Ishikawa (cell line): ENCODE data around the gene CALCB.

ENCODE experiments used
- CEBPB ChIP-seq: IDR thresholded peaks from 2 replicates; pipeline ENCODE4 v1.6.1; 2012
- CREB1 ChIP-seq: IDR thresholded peaks from 2 replicates; pipeline ENCODE4 v1.6.1; 2012; ENCODE audit warnings: low read depth
- EGR1 ChIP-seq: IDR thresholded peaks from 2 replicates; pipeline ENCODE4 v1.6.1; 2012
- EP300 ChIP-seq: IDR thresholded peaks from 2 replicates; pipeline ENCODE4 v1.6.1; 2012; ENCODE audit warnings: borderline replicate concordance
- FOXM1 ChIP-seq: IDR thresholded peaks from 2 replicates; pipeline ENCODE4 v1.6.1; 2012; ENCODE audit warnings: low read depth, borderline replicate concordance
- NFIC ChIP-seq: IDR thresholded peaks from 2 replicates; pipeline ENCODE4 v1.6.1; 2012
- RAD21 ChIP-seq: IDR thresholded peaks from 2 replicates; pipeline ENCODE4 v1.6.1; 2012; ENCODE audit warnings: low read depth
- TAF1 ChIP-seq: IDR thresholded peaks from 2 replicates; pipeline ENCODE4 v1.6.1; 2012; ENCODE audit warnings: low read depth, mild to moderate bottlenecking
- TCF12 ChIP-seq: IDR thresholded peaks from 2 replicates; pipeline ENCODE4 v1.6.1; 2012; ENCODE audit warnings: low read depth
- TEAD4 ChIP-seq: IDR thresholded peaks from 2 replicates; pipeline ENCODE4 v1.6.1; 2012
- YY1 ChIP-seq: IDR thresholded peaks from 2 replicates; pipeline ENCODE4 v1.6.1; 2012; ENCODE audit warnings: low read depth
- ZBTB7A ChIP-seq: IDR thresholded peaks from 2 replicates; pipeline ENCODE4 v1.6.1; 2012; ENCODE audit warnings: low read depth
- TF ChIP-seq, protein P1 (sequence below): IDR thresholded peaks from 2 replicates; pipeline ENCODE4 v1.6.1; 2012
- TF ChIP-seq, protein P2 (sequence below): IDR thresholded peaks from 2 replicates; pipeline ENCODE4 v1.6.1; 2012; ENCODE audit warnings: low read depth, mild to moderate bottlenecking
- TF ChIP-seq, protein P3 (sequence below): IDR thresholded peaks from 2 replicates; pipeline ENCODE4 v1.6.1; 2012

The CALCB gene

DNA sequence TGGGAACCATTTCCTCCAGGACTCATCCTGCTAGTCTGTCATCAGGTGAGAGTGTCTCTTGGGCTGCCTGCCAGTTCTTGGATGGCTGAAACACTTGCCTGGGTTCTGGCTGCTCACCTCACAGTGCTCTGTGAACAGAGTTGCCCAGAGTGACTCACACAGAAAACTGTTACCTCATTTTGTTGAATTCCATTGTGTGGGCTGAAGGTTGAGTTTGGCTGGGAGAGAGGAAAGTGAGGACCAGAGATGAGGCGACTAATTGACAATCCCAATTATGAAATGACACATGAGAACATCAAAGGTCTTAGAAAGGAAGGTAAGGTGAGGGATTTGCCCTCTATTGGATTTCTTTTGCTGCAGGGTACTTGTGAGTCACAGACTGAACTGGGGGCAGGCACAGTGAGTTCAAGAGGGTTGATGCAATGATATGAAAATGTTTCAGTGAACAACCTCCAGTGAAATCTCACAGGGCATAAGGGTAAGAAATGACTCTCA, 20.2 kb upstream of the CALCB start:
- no peak for TF ChIP-seq CREB1
- no peak for TF ChIP-seq RAD21
- TF ChIP-seq, protein P1, sequence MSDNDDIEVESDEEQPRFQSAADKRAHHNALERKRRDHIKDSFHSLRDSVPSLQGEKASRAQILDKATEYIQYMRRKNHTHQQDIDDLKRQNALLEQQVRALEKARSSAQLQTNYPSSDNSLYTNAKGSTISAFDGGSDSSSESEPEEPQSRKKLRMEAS, result no peak
- TF ChIP-seq TEAD4, result no peak
- TF ChIP-seq, protein P2, sequence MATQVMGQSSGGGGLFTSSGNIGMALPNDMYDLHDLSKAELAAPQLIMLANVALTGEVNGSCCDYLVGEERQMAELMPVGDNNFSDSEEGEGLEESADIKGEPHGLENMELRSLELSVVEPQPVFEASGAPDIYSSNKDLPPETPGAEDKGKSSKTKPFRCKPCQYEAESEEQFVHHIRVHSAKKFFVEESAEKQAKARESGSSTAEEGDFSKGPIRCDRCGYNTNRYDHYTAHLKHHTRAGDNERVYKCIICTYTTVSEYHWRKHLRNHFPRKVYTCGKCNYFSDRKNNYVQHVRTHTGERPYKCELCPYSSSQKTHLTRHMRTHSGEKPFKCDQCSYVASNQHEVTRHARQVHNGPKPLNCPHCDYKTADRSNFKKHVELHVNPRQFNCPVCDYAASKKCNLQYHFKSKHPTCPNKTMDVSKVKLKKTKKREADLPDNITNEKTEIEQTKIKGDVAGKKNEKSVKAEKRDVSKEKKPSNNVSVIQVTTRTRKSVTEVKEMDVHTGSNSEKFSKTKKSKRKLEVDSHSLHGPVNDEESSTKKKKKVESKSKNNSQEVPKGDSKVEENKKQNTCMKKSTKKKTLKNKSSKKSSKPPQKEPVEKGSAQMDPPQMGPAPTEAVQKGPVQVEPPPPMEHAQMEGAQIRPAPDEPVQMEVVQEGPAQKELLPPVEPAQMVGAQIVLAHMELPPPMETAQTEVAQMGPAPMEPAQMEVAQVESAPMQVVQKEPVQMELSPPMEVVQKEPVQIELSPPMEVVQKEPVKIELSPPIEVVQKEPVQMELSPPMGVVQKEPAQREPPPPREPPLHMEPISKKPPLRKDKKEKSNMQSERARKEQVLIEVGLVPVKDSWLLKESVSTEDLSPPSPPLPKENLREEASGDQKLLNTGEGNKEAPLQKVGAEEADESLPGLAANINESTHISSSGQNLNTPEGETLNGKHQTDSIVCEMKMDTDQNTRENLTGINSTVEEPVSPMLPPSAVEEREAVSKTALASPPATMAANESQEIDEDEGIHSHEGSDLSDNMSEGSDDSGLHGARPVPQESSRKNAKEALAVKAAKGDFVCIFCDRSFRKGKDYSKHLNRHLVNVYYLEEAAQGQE, result no peak
- no peak for TF ChIP-seq YY1
- TF ChIP-seq TAF1, result no peak
- no peak for TF ChIP-seq EGR1
- no peak for TF ChIP-seq CEBPB
- TF ChIP-seq FOXM1, result no peak
- no peak for TF ChIP-seq EP300
- TF ChIP-seq TCF12, result no peak
- TF ChIP-seq NFIC, result no peak
- TF ChIP-seq ZBTB7A, result no peak
- TF ChIP-seq, protein P3, sequence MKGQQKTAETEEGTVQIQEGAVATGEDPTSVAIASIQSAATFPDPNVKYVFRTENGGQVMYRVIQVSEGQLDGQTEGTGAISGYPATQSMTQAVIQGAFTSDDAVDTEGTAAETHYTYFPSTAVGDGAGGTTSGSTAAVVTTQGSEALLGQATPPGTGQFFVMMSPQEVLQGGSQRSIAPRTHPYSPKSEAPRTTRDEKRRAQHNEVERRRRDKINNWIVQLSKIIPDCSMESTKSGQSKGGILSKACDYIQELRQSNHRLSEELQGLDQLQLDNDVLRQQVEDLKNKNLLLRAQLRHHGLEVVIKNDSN, result no peak

DNA sequence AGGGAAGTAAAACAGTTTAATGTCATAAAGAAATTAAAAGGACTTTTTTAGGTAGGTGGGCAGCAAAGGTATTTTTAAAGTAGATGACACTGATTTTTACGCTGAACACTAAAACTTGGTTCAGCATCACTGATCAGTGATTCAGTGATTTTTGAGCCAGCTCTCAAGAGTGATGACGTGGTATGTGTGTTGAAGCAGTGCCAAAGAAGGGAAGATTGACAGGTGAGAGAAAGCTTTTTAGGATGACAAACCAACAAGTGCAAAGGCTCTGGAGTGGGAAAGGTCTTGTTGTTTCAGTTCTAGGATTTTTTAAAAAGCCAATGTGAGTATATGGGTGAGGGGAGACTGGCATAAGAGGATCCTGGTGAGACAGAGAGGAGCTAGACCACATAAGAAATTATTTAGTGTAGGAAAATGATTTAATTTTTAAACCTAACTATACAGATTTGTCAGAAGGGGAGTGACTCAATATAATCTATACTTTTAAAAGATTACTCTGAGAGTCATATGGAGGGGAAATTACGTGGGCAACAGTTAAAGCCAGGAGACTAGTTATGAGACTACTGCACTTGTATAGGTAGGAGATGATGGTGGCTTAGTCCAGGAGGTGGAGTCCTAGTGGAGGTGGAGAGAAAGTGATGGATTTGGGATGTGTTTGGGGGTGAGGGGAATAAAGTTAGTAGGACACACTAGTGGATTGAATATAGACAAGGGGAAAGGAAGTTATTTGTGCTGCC, 17.6 kb upstream of the CALCB start:
- TF ChIP-seq NFIC, result 0 out of 2 replicates have a peak, but pooled peaks have one; percentile 6
- TF ChIP-seq EP300, result no peak
- TF ChIP-seq FOXM1, result no peak
- TF ChIP-seq CREB1, result no peak

DNA sequence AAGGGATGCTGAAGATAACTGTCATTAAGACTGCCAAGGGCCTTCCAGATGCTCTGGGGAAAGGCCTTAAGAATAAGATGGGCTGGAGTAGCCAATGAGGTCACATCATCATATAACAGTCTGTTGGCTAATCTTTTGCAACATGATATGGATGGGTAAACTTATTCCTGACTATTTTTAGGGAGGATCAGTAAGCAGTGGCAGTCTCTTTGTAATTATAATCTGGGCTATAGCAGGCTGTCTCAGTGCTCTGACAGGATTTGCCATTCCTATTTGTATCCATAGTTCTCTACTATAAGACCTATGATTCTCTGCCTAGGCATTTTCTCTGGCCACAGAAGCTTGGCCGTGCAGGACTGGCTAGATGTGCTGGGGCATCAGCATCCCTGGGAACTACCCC, 16.1 kb upstream of the CALCB start:
- no peak for TF ChIP-seq NFIC
- TF ChIP-seq, protein P1, result no peak
- no peak for TF ChIP-seq EGR1
- TF ChIP-seq ZBTB7A, result no peak
- TF ChIP-seq TCF12, result no peak
- no peak for TF ChIP-seq TAF1
- no peak for TF ChIP-seq TEAD4
- no peak for TF ChIP-seq CREB1
- no peak for TF ChIP-seq FOXM1
- TF ChIP-seq RAD21, result no peak
- TF ChIP-seq, protein P2, result no peak
- no peak for TF ChIP-seq EP300
- no peak for TF ChIP-seq CEBPB
- TF ChIP-seq YY1, result no peak
- TF ChIP-seq, protein P3, result no peak

DNA sequence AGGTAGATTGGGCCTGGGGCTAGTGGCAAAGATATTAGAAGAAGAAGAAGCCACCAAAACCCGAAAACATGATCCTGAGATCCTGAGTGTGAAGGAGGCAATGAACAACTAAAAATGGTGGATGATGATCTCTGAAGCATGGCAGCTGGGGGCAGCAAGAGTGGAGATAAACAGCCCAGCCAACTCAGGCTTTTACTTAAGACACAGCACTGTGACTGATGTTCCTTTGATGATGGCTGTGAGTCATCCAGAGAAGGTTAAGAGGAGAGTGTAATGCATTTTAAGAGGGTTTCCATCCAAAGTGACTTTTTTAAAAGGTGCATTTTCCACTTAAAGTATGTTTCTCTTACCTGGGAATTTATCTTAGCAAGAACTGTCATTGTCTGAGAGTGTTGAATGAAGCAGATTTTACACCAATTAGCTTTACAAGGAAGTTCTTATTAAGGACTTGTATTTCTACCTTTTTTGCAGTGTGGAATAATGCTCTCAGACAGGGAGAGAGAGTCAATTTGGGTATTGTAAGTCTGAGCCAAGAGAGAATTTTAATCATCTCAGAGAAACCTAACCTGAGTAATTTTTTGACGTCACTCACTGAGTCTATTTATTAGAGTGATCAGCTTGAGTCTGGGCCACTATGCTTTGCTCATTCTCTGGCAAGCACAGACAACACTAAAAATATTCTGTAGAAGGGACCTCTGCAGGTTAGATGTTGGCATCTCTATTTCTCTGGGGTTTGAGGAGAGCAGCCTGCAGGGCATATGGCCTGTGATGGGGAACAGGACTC, 14.1 kb upstream of the CALCB start:
- no peak for TF ChIP-seq EP300

DNA sequence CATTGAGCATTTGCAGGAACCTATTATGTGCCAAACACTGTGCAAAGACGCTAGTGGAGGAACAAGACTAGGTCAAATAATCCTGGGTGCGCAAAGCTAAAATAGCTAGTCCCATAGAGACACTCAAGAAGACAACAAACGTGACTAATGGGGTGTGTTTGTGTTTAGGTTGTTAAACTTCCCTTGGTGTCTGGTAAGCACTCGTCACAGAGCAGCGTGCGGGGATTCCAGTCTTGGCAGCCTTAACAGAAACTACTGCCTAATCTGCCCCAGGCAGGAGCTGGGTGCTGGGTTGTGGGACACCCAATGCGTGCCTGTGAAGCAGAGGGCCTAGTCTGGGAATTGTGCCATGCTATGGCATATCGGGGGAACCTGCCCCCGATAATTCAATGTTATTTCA, 10.8 kb upstream of the CALCB start:
- no peak for TF ChIP-seq RAD21
- no peak for TF ChIP-seq FOXM1
- TF ChIP-seq, protein P3, result no peak
- no peak for TF ChIP-seq EGR1
- TF ChIP-seq, protein P2, result no peak
- no peak for TF ChIP-seq YY1
- TF ChIP-seq, protein P1, result no peak
- no peak for TF ChIP-seq TAF1
- no peak for TF ChIP-seq CREB1
- TF ChIP-seq ZBTB7A, result no peak
